ENCODE results near the gene TBC1D25.

Gene TBC1D25

GRCh38 chrX:48601741-48602394 lies 62.4 kb downstream of the TBC1D25 start:
- no peak for DNase-seq (ENCODE audit: low read depth in 2 of 2)

- no peak for DNase-seq (ENCODE audit: low read depth in 2 of 2)
Measured at GRCh38 chrX:48604701-48605100, 65.2 kb downstream of the TBC1D25 start.

- DNase-seq (ENCODE audit: low read depth in 2 of 2), result no peak
Measured at GRCh38 chrX:48606091-48606490, 66.6 kb downstream of the TBC1D25 start.

- no peak for DNase-seq (ENCODE audit: low read depth in 2 of 2)
Measured at GRCh38 chrX:48611703-48612102, 72.2 kb downstream of the TBC1D25 start.

Measured in stimulated activated CD8-positive, alpha-beta memory T cell treated with anti-CD3 and anti-CD28 coated beads, Interleukin-2, amount 100 ng/mL, for 48 hours (primary cell).